MM.1S (cell line): ENCODE measurements around the gene MYMK.

Experiments
- DNase-seq: peaks from one replicate; pipeline ENCODE4 v3.0.0-alpha.2; 2015
- H2AFZ ChIP-seq: fragments of 300-600 bp; sonication (generic); 2 replicates; pipeline ENCODE4 v1.6.0; 2016; ENCODE audit warnings: antibody characterized with exemption, low read length
- H3F3A ChIP-seq: fragments of 300-600 bp; sonication (generic); 2 replicates; pipeline ENCODE4 v1.6.1; 2016; ENCODE audit warnings: mild to moderate bottlenecking, antibody characterized with exemption, low read length, moderate library complexity, mixed read lengths; ENCODE audit not compliant: insufficient read depth
- H3K27ac ChIP-seq: fragments of 300-600 bp; sonication (generic); 2 replicates; pipeline ENCODE4 v1.5.1; 2016; ENCODE audit warnings: mild to moderate bottlenecking, low read length
- H3K27me3 ChIP-seq: fragments of 300-600 bp; sonication (generic); replicated peaks from 2 replicates; pipeline ENCODE4 v1.6.0; 2016; ENCODE audit warnings: low read length; ENCODE audit not compliant: insufficient read depth
- H3K36me3 ChIP-seq: fragments of 300-600 bp; sonication (generic); replicated peaks from 2 replicates; pipeline ENCODE4 v1.6.1; 2016; ENCODE audit warnings: mild to moderate bottlenecking, low read length, mixed read lengths; ENCODE audit not compliant: insufficient read depth
- H3K4me1 ChIP-seq: fragments of 300-600 bp; sonication (generic); 2 replicates; pipeline ENCODE4 v1.6.1; 2016; ENCODE audit warnings: low read length, mixed read lengths
- H3K4me2 ChIP-seq: fragments of 300-600 bp; sonication (generic); 2 replicates; pipeline ENCODE4 v1.6.0; 2016; ENCODE audit warnings: low read depth, low read length
- H3K4me3 ChIP-seq: fragments of 300-600 bp; sonication (generic); 2 replicates; pipeline ENCODE4 v1.5.1; 2016; ENCODE audit warnings: low read length, mixed read lengths
- H3K79me2 ChIP-seq: fragments of 300-600 bp; sonication (generic); 2 replicates; pipeline ENCODE4 v1.6.1; 2016; ENCODE audit warnings: mixed run types, low read length, mixed read lengths
- H3K9ac ChIP-seq: fragments of 300-600 bp; sonication (generic); 2 replicates; pipeline ENCODE4 v1.6.1; 2016; ENCODE audit warnings: low read length, mixed read lengths
- H3K9me2 ChIP-seq: fragments of 300-600 bp; sonication (generic); replicated peaks from 2 replicates; pipeline ENCODE4 v1.6.1; 2016; ENCODE audit warnings: mild to moderate bottlenecking, low read length, mixed read lengths; ENCODE audit not compliant: insufficient read depth
- H3K9me3 ChIP-seq: fragments of 300-600 bp; sonication (generic); replicated peaks from 2 replicates; pipeline ENCODE4 v1.6.1; 2016; ENCODE audit warnings: mild to moderate bottlenecking, low read length, mixed read lengths; ENCODE audit not compliant: insufficient read depth
- H4K20me1 ChIP-seq: fragments of 300-600 bp; sonication (generic); 2 replicates; pipeline ENCODE4 v1.6.1; 2016; ENCODE audit warnings: mild to moderate bottlenecking, low read length, moderate library complexity, mixed read lengths; ENCODE audit not compliant: insufficient read depth
- CTCF ChIP-seq: fragments of 300-600 bp; sonication (generic); IDR thresholded peaks from 2 replicates; pipeline ENCODE4 v1.5.1; 2016; ENCODE audit warnings: antibody characterized with exemption, low read length, mixed read lengths
- EZH2 ChIP-seq: fragments of 300-600 bp; sonication (generic); optimal IDR thresholded peaks from 2 replicates; pipeline ENCODE3; 2017; ENCODE audit warnings: low read depth, mild to moderate bottlenecking, antibody characterized with exemption, low read length, mixed read lengths
- EZH2phosphoT487 ChIP-seq: fragments of 300-600 bp; sonication (generic); IDR thresholded peaks from 2 replicates; pipeline ENCODE4 v1.6.1; 2018; ENCODE audit warnings: antibody characterized with exemption, low read length

Gene MYMK

GRCh38 chr9:133502112-133502511 lies 22.6 kb downstream of the MYMK start:
- H3K9ac ChIP-seq = no peak overlapping the region
- H3K4me2 ChIP-seq = no peak overlapping the region
- H3K79me2 ChIP-seq = no peaks in the 10 kb centered on the region
- no peak overlapping the region for H2AFZ ChIP-seq
- DNase-seq = no peak
- H4K20me1 ChIP-seq = no peaks in the 10 kb centered on the region
- no peaks in the 10 kb centered on the region for H3F3A ChIP-seq
- H3K4me3 ChIP-seq = no peak overlapping the region
- no peaks in the 10 kb centered on the region for H3K4me1 ChIP-seq
- no peaks in the 10 kb centered on the region for H3K9me3 ChIP-seq
- no peaks in the 10 kb centered on the region for H3K9me2 ChIP-seq
- H3K27ac ChIP-seq = no peak overlapping the region
- peaks cover 92% of the 10 kb centered on the region for H3K27me3 ChIP-seq
- no peaks in the 10 kb centered on the region for H3K36me3 ChIP-seq
- no peak for TF ChIP-seq CTCF

- H3K4me3 ChIP-seq = no peak overlapping the region
These were observed 24.9 kb downstream of the MYMK start for GRCh38 chr9:133499892-133500270.

GRCh38 chr9:133499132-133499891 lies 25.4 kb downstream of the MYMK start:
- TF ChIP-seq CTCF (no peak), EZH2phosphoT487 (no peak), EZH2 (no peak)
- no peak overlapping the region for H3K27ac ChIP-seq
- H3K4me3 ChIP-seq = no peak overlapping the region
- H4K20me1 ChIP-seq = no peaks in the 10 kb centered on the region
- H2AFZ ChIP-seq = no peak overlapping the region
- no peak overlapping the region for H3K4me2 ChIP-seq
- H3K9ac ChIP-seq = no peak overlapping the region
- no peaks in the 10 kb centered on the region for H3K79me2 ChIP-seq
- H3K9me2 ChIP-seq = no peaks in the 10 kb centered on the region
- H3K4me1 ChIP-seq = no peaks in the 10 kb centered on the region
- peaks cover 97% of the 10 kb centered on the region for H3K27me3 ChIP-seq
- no peaks in the 10 kb centered on the region for H3K9me3 ChIP-seq
- H3K36me3 ChIP-seq = no peaks in the 10 kb centered on the region
- DNase-seq = no peak
- no peaks in the 10 kb centered on the region for H3F3A ChIP-seq

More at GRCh38 chr9:133499892-133500270, 24.9 kb downstream of the MYMK start:
- Histone ChIP-seq H3K79me2 (no peaks in the 10 kb centered on the region), H3K4me1 (no peaks in the 10 kb centered on the region), H3K9me3 (no peaks in the 10 kb centered on the region), H2AFZ (no peak overlapping the region), H3K9ac (no peak overlapping the region), H3K27ac (no peak overlapping the region), H4K20me1 (no peaks in the 10 kb centered on the region), H3K36me3 (no peaks in the 10 kb centered on the region), H3K4me2 (no peak overlapping the region), H3K9me2 (no peaks in the 10 kb centered on the region), H3K27me3 (peaks cover 95% of the 10 kb centered on the region), H3F3A (no peaks in the 10 kb centered on the region)
- TF ChIP-seq CTCF (no peak), EZH2 (no peak), EZH2phosphoT487 (no peak)
- no peak for DNase-seq
